GM12872 (cell line): ENCODE data around the gene TMEM244.

Experiments used
- CTCF ChIP-seq: IDR thresholded peaks from 3 replicates; pipeline ENCODE4 v1.5.1; 2011; ENCODE audit warnings: low read depth, mild to moderate bottlenecking, low read length, moderate library complexity; ENCODE audit not compliant: insufficient read depth

The TMEM244 gene

DNA sequence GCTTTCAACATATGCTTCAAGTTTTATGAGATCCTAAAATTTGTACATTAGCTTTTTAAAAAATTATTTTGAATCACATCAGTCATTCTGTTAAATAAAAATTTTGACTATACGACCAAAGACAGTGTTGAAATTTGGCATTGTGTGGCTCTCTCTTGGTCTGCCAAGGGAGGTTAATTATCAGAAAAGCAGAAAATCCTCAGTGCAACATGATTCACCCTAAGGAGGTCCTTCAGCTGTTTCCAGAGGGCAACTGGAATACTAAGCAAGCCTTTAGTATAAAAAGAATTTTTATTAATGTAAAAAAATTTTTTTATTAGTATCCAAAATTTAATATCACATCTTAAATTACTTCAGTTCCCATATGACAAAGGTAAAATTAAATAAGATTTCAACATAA is 23.1 kb upstream of the TMEM244 start:
- TF ChIP-seq CTCF, result no peak

DNA sequence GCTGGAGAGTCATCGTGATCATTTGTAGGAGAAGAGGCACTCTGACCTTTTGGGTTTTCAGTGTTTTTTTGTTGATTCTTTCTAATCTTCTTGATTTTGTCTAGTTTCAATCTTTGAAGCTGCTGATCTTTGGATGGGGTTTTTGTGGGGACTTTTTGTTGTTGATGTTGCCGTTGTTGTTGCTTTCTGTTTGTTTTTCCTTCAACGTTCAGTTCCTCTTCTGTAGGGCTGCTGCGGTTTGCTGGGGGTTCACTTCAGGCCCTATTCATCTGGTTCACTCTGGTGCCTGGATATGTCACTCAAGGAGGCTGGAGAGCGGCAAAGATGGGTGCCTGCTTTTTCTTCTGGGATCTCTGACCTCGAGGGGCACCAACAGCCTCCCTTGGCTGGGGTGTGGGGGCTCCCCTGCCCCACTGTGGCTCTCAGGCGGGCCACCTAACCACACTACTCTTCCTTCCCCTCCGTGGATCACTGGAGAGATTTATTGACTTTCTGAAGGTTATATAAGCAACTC is 21.5 kb upstream of the TMEM244 start:
- TF ChIP-seq CTCF, result no peak

GRCh38 chr6:129875610-129876520 is 14.8 kb upstream of the TMEM244 start:
- TF ChIP-seq CTCF, result no peak

GRCh38 chr6:129874837-129875236 is 13.7 kb upstream of the TMEM244 start:
- TF ChIP-seq CTCF, result no peak

- no peak for TF ChIP-seq CTCF
Measured at GRCh38 chr6:129872586-129872985, 11.5 kb upstream of the TMEM244 start.

- TF ChIP-seq CTCF, result no peak
Measured at GRCh38 chr6:129871221-129871620, 10.1 kb upstream of the TMEM244 start.

DNA sequence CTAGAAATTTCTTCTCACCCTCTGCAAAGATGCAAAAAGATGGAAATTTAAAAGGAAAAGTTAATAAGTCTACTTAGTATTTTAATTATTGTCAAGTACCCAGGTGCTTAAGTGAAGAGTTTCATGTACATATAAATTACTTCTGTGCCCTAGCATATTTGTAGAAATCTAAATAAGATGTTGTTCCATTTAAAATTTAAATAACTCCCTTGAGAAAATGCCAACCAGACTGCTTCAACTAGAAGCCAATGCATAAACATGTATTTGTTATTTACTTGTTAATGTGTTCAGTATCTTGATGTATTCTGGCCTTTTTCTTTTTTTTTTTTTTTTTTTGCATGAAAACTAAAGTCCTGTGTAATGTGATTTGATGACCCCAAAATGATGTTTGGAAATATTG is 6.3 kb upstream of the TMEM244 start:
- TF ChIP-seq CTCF, result no peak
